M059J (cell line): ENCODE measurements around the gene NUB1. TPM values are rescaled to one million over a fixed set of nuclear protein-coding genes. Genes with fewer than 3 reads are reported as not detected.

Experiments used
- DNase-seq: peaks from one replicate; pipeline ENCODE4 v3.0.0-alpha.2; 2012; ENCODE audit warnings: low read depth
- total RNA-seq: library from RNA; depleted of rRNA; stranded (reverse); fragments of >200 nt; shearing (Covaris generic); gene quantifications from 2 replicates; pipeline ENCODE4 v1.2.3, GENCODE V29; 2014; rRNA removed

NUB1 gene
- total RNA-seq, 1 experiment from 2014 or later, result 74.4 TPM

DNA sequence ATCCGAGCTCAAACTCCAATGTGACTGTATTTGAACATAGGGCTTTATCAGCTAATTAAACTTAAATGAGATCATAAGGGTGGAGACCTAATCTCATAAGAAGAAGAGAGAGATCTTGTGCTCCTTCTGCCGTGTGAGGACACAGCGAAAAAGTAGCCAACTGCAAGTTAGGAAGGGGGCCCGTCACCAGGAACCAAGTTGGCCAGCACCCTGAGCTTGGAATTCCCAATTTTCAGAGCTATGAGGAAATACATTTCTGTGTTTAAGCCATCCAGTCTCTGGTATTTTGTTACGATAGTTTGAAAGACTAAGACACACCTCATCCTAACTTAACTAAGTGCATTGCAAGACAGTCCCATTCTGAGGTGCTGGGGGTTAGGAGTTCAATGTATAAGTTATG, 82.3 kb downstream of the NUB1 start:
- no peak for DNase-seq

DNA sequence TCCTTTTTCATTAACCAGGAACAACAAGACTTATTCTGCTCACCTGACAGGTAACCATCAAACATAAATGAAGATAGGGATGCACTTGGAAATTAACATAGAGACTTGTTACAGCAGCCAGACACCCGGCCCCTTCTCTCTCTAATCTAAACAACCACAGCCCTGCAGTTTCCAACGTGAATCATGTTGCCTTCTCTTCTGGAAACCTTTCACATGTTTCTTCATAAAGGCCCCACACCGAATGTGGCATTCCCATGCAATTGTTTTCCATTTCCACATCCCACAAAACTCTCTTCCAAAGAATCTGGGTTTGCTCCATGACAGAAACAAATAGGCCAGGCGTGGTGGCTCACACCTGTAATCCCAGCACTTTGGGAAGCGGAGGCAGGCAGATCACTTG, 83.2 kb downstream of the NUB1 start:
- DNase-seq, result peak; percentile 36

- DNase-seq, result peak; percentile 86
Observed at GRCh38 chr7:151425670-151426440, 84.2 kb downstream of the NUB1 start.

GRCh38 chr7:151426441-151426903, 84.9 kb downstream of the NUB1 start:
- DNase-seq, result peak; percentile 98

- no peak for DNase-seq
Observed at GRCh38 chr7:151426904-151427704, 85.5 kb downstream of the NUB1 start.

DNA sequence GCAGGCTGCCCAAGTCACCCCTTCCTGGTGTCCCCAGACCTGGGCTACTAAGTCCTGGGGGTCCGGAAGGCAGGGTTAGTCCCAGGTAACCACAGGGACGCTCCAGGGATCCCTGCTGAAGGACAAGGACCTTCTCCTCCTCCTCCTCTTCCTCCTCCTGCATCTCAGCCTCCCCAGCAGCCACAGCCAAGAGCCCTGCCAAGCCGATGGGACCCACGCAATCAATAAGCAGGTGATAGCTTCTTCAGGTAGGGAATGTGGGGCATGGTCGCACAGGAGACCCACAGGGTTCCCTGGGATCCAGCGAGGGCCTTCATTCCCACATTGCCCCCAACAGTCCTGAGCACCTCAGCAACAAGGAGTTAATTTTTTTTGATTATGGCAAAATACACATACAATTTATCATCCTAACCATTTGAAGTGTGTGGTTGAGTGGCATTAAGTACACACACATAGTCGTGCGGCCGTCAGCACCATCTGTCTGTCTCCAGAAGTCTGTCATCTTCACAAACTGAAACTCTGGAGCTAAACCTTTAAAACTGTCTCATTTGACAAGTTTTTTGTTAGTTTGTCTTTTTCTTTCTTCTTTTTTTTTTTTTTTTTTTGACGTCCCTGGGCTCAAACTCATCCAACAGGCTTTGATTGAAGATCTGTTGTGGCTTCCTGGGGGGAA, 86.2 kb downstream of the NUB1 start:
- DNase-seq, result no peak

Other genes starting within 250 kb of the NUB1 start
- gene GBX1, start 174.1 kb upstream of the NUB1 start, total RNA-seq, result not detected in 2 replicates
- gene ASB10, start 154.6 kb upstream of the NUB1 start, total RNA-seq, result not detected in 2 replicates
- gene H2BK1, start 131.3 kb upstream of the NUB1 start, total RNA-seq, result not detected in 2 replicates
- 65.0 and 74.0 TPM in 2 replicates for gene ABCF2, start 114.6 kb upstream of the NUB1 start, total RNA-seq
- gene CHPF2, start 109.3 kb upstream of the NUB1 start, total RNA-seq, result 47.2 and 90.1 TPM in 2 replicates
- 3.2 and 4.3 TPM in 2 replicates for gene SMARCD3, start 93.1 kb upstream of the NUB1 start, total RNA-seq
- gene WDR86, start 68.2 kb downstream of the NUB1 start, total RNA-seq, result 0.05 TPM in 1 of 2 replicates, not detected in the other
- not detected in 2 replicates for gene CRYGN, start 98.3 kb downstream of the NUB1 start, total RNA-seq
- gene RHEB, start 178.1 kb downstream of the NUB1 start, total RNA-seq, result 168 and 238 TPM in 2 replicates